A549 treated with Hydrocortisone at 1 μM for 4 hours (cell line): Measurements from ENCODE around the gene GADD45G. TPM values are rescaled to one million over a fixed set of nuclear protein-coding genes. Genes with fewer than 3 reads are reported as not detected.

Experiments used
- total RNA-seq: library from RNA; stranded (reverse); fragments of 200-300 nt; extraction: Qiagen RNA extraction; gene quantifications from 5 replicates; pipeline ENCODE4 v1.2.3, GENCODE V29; 2022

The GADD45G gene
- total RNA-seq = 0.21 to 0.69 TPM (median 0.52 TPM) in 5 replicates

DNA sequence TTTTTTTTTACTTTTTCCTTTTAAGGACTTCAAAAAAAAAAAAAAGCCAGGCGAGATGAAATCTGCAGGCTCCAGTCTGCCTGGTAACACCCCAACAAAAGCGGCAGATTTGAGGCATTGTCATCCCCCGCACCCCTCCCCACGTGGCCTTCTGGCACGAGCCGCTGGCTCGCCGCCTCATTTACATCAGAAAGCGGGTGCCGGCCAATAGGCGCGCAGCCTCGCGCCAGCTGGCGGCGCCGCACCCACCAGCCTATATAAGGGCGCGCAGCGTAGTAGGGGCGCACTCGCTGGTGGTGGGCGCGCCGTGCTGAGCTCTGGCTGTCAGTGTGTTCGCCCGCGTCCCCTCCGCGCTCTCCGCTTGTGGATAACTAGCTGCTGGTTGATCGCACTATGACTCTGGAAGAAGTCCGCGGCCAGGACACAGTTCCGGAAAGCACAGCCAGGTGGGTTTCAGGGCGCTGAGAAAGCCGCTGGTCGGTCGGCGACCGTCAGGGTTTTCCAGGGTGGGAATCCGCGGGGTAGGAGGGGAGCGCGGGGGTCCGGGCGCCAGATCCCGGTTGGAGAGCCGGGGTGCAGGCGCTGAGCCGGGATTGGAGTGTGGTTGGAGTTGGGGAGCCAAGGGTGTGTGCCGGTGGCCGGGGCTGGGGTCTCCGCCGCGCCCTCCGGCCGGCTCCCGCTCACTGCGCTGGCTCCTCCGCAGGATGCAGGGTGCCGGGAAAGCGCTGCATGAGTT is at the start of gene GADD45G:
Gene GADD45G (plus strand): TSS at position 284 of the 736 bp plus-strand sequence. CDS start 110 bp downstream, at position 394.

Other genes starting within 250 kb of the GADD45G start
- gene SEMA4D, start 106.9 kb upstream of the GADD45G start, total RNA-seq = 3.9 to 5.4 TPM (median 5.0 TPM) in 5 replicates